Thymus (tissue), 11 donors: ENCODE measurements around the gene CYP1A2. TPM values are rescaled to one million over a fixed set of nuclear protein-coding genes. Genes with fewer than 3 reads are reported as not detected.
"Not testable (repeated sequence)": the region's sequence is repeated elsewhere in the genome, so short reads cannot be mapped to it uniquely, and the experiment has no call there.

Experiments
- DNase-seq, 9 donors: peaks; one replicate each; pipeline ENCODE4 v3.0.0-alpha.2; 2013; ENCODE audit warnings: low spot score in 9 of 9, low read depth in 6 of 9, missing footprints in 1 of 9
- H3K27ac ChIP-seq, 2 donors: one replicate each; pipeline ENCODE4 v1.5.1; 2013; ENCODE audit warnings: control low read depth in 1 of 2, low read depth in 1 of 2, low read length in 1 of 2, mild to moderate bottlenecking in 1 of 2, moderate library complexity in 1 of 2
- H3K27me3 ChIP-seq, 2 donors: one replicate each; pipeline ENCODE4 v1.5.1; 2013; ENCODE audit warnings: low read length in 1 of 2; ENCODE audit not compliant: control insufficient read depth in 2 of 2, insufficient read depth in 1 of 2
- H3K36me3 ChIP-seq, 2 donors: one replicate each; pipeline ENCODE4 v1.5.1; 2013; ENCODE audit warnings: low read length in 1 of 2, mild to moderate bottlenecking in 1 of 2, moderate library complexity in 1 of 2; ENCODE audit not compliant: control insufficient read depth in 2 of 2, insufficient read depth in 2 of 2
- H3K4me1 ChIP-seq, 2 donors: one replicate each; pipeline ENCODE4 v1.5.1; 2013; ENCODE audit warnings: low read length in 2 of 2; ENCODE audit not compliant: control insufficient read depth in 2 of 2, insufficient read depth in 2 of 2
- H3K4me3 ChIP-seq, 2 donors: one replicate each; pipeline ENCODE4 v1.5.1; 2013; ENCODE audit warnings: low read length in 2 of 2, control low read depth in 1 of 2, mild to moderate bottlenecking in 1 of 2
- H3K9me3 ChIP-seq, 2 donors: one replicate each; pipeline ENCODE4 v1.5.1; 2013; ENCODE audit warnings: low read length in 1 of 2, mild to moderate bottlenecking in 1 of 2; ENCODE audit not compliant: control insufficient read depth in 2 of 2, insufficient read depth in 1 of 2
- WGBS: extraction: QIAGEN DNeasy Blood & Tissue Kit; methylation state at CpG from one replicate; pipeline ENCODE4 v1.1.7; 2013; 5-methylcytosine and 5-hydroxymethylcytosine counted together
- polyA plus RNA-seq: library from polyadenylated mRNA; stranded (reverse); fragments of 200-250 nt; gene quantifications from one replicate; pipeline ENCODE4 v1.2.3, GENCODE V29; 2013
- total RNA-seq: library from RNA; stranded (reverse); fragments of 120-200 nt; gene quantifications from one replicate; pipeline ENCODE4 v1.2.4, GENCODE V29; 2013
- donor health status: healthy.

Gene CYP1A2
- total and polyA plus RNA-seq, 2 donors, result 0.05 TPM; not detected in 1

DNA sequence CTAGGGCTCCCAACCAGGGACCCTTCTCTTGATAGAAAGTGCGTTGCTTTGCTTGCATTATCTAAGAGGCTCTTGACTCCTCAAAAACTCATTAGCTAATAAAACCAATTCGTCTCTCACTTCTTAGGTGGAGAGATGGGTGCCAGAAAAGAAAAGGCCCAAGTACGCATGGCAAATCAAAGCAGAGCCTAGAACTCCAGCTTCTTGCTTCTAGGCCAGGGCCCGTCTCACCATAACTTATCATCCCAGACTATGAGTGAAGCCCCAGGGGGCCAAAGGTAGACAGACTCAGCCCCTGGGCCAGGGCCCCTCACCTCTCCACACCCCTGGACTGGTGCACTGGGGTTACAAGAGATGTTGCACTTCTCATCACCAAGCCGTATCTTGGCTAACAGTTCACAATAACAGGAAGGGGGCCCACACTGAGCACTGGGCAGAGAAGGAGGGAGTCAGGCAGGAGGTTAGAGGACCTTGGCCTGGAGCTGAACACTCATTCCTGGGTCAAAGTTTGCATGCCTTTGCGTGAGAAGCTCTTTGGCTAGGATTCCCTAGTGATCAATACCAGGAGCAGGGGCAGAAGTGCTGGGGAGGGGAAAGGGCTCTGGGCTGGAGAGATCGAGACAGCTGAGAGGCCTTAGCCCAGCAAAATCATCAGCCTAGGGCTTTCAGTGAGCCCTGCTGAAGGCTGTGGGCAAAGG lies 17.9 kb upstream of the CYP1A2 start:
- no peaks in the 10 kb centered on the region for H3K36me3 ChIP-seq
- peaks cover 2 to 8% of the 10 kb centered on the region in 2 donors for H3K4me1 ChIP-seq
- H3K4me3 ChIP-seq, result no peak overlapping the region
- H3K27me3 ChIP-seq, result peaks cover 19 to 41% of the 10 kb centered on the region in 2 donors
- H3K9me3 ChIP-seq, result peaks cover 0 to 7% of the 10 kb centered on the region in 2 donors
- 88% methylated on average over 7 of the region's 7 CpGs for WGBS
- no peak overlapping the region for H3K27ac ChIP-seq
- DNase-seq, result no peak

DNA sequence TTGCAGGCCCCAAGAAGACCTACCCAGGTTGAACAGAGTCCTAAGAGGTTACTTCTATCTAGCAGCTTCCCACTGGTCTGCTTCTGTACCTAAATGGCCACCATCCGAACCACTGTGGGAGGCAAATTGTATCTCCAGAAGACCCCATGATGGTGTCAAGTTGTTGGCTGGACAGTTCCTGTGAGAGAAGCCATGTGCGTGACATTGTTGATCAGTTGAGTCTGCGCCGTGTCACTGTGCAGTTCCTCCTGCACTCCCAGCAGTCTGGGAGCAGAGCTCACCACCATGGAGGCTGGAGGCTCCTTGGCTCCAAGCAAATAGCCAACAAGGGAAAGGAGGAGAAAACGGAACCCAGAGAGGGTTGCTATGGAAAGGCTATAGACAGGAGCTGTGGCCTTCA lies 15.8 kb upstream of the CYP1A2 start:
- H3K4me3 ChIP-seq, result no peak overlapping the region
- no peak for DNase-seq
- peaks cover 0 to 20% of the 10 kb centered on the region in 2 donors for H3K27me3 ChIP-seq
- H3K9me3 ChIP-seq, result peaks cover 0 to 3% of the 10 kb centered on the region in 2 donors
- no peak overlapping the region for H3K27ac ChIP-seq
- no peaks in the 10 kb centered on the region for H3K4me1 ChIP-seq
- H3K36me3 ChIP-seq, result no peaks in the 10 kb centered on the region
- WGBS, result 96% methylated on average over 5 of the region's 5 CpGs

DNA sequence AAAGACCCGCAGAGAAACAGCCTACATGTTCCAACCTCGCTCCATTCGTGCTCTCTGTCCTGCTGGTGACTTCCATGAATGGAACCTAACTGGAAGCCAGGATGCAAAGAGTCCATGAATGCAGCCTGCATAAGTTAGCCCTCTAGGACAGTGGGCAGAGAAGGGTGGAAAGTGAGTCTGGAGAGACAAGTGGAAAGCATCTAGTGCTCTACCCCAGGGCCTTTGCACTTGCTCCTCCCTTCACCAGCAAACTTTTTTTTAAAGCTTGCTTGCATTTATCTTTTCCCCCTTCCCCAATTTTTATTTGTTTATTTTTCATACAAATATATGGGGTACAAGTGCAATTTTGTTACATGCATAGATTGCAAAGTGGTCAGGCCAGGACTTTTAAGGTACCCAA lies 15.4 kb upstream of the CYP1A2 start:
- no peaks in the 10 kb centered on the region for H3K4me1 ChIP-seq
- peaks cover 0 to 16% of the 10 kb centered on the region in 2 donors for H3K27me3 ChIP-seq
- H3K36me3 ChIP-seq, result no peaks in the 10 kb centered on the region
- H3K27ac ChIP-seq, result no peak overlapping the region
- WGBS, result 97% methylated on average over 3 of the region's 3 CpGs
- no peak for DNase-seq
- no peak overlapping the region for H3K4me3 ChIP-seq
- peaks cover 0 to 3% of the 10 kb centered on the region in 2 donors for H3K9me3 ChIP-seq

GRCh38 chr15:74735305-74735704 lies 13.3 kb upstream of the CYP1A2 start:
- Histone ChIP-seq H3K4me1 (no peaks in the 10 kb centered on the region), H3K9me3 (peaks cover 0 to 3% of the 10 kb centered on the region in 2 donors), H3K36me3 (no peaks in the 10 kb centered on the region), H3K27me3 (peaks cover 0 to 15% of the 10 kb centered on the region in 2 donors), H3K27ac (no peak overlapping the region), H3K4me3 (no peak overlapping the region)
- WGBS, result 94% methylated on average over 3 of the region's 3 CpGs
- DNase-seq, result no peak

DNA sequence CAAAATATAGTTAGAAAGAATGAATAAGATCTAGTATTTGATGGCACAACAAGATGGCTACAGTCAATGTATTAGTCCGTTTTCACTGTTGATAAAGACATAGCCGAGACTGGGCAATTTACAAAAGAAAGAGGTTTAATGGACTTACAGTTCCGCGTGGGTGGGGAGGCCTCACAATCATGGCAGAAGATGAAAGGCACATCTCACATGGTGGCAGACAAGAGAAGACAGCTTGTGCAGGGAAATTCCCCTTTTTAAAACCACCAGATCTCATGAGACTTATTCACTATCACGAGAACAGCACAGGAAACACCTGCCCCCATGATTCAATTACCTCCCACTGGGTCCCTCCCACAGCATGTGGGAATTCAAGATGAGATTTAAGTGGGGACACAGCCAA lies 10.4 kb upstream of the CYP1A2 start:
- H3K36me3 ChIP-seq, H3K4me1 ChIP-seq, H3K27ac ChIP-seq, DNase-seq, H3K27me3 ChIP-seq, H3K4me3 ChIP-seq: not testable (repeated sequence)
- WGBS, result 74% methylated on average over 5 of the region's 5 CpGs
- peaks cover 2 to 11% of the 10 kb centered on the region in 2 donors for H3K9me3 ChIP-seq

DNA sequence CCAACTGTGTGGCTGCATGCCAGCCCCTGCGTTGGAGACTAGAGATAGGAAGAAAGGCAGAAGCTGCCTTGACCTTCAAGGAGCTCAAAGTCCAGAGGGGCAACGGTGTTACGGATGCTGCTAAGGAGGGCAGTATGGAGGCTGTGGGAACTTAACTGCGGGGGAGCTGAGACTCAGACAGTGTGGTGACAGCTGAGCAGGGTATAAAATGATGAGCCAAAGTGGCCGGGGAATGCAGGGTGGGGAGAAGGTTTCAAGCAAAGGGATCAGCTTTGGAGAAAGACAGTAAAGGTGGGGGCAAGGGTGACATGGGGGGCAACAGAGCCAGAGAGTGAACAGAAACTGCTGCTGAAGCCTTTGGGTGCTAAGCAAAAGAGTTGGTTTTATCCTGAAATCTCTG lies 6.2 kb upstream of the CYP1A2 start:
- H3K36me3 ChIP-seq, result no peaks in the 10 kb centered on the region
- H3K4me3 ChIP-seq, result no peak overlapping the region
- no peaks in the 10 kb centered on the region for H3K27me3 ChIP-seq
- DNase-seq, result no peak
- no peak overlapping the region for H3K27ac ChIP-seq
- 94% methylated on average over 5 of the region's 5 CpGs for WGBS
- peaks cover 2 to 7% of the 10 kb centered on the region in 2 donors for H3K9me3 ChIP-seq
- no peaks in the 10 kb centered on the region for H3K4me1 ChIP-seq

DNA sequence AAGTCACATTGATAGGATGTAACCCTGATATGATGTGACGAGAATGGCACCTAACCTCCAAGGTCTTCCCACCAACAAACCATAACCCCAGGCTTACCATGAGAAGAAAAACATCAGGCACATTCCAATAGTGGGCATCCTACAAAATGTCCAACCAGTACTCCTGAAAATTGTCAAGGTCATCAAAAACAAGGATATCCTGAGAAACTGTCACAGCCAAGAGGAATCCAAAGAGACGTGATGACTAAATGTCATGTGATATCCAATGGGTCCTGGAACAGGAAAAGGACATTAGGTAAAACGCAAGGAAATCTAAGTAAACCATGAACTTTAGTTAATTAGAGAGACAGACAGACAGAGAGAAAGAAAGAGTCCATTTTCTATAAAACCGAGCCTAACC lies 2.3 kb upstream of the CYP1A2 start:
- WGBS, result 92% methylated on average over 4 of the region's 4 CpGs
- no peak overlapping the region for H3K27ac ChIP-seq
- no peaks in the 10 kb centered on the region for H3K27me3 ChIP-seq
- no peaks in the 10 kb centered on the region for H3K36me3 ChIP-seq
- H3K4me3 ChIP-seq, result no peak overlapping the region
- DNase-seq, result no peak
- peaks cover 2 to 7% of the 10 kb centered on the region in 2 donors for H3K9me3 ChIP-seq
- no peaks in the 10 kb centered on the region for H3K4me1 ChIP-seq

DNA sequence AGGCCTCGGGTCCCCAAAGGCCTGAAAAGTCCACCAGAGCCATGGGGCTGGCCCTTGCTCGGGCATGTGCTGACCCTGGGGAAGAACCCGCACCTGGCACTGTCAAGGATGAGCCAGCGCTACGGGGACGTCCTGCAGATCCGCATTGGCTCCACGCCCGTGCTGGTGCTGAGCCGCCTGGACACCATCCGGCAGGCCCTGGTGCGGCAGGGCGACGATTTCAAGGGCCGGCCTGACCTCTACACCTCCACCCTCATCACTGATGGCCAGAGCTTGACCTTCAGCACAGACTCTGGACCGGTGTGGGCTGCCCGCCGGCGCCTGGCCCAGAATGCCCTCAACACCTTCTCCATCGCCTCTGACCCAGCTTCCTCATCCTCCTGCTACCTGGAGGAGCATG lies 1.2 kb downstream of the CYP1A2 start:
- no peak for DNase-seq
- Histone ChIP-seq H3K36me3 (no peaks in the 10 kb centered on the region), H3K9me3 (no peaks in the 10 kb centered on the region), H3K27me3 (peaks cover 0 to 3% of the 10 kb centered on the region in 2 donors), H3K4me3 (no peak overlapping the region), H3K4me1 (no peaks in the 10 kb centered on the region), H3K27ac (no peak overlapping the region)
- WGBS, result 96% methylated on average over 20 of the region's 20 CpGs

GRCh38 chr15:74750751-74751150 lies 2.1 kb downstream of the CYP1A2 start:
- DNase-seq, result no peak
- H3K4me1 ChIP-seq, result no peaks in the 10 kb centered on the region
- 64% methylated on average over 2 of the region's 2 CpGs for WGBS
- H3K4me3 ChIP-seq, result no peak overlapping the region
- H3K27me3 ChIP-seq, result peaks cover 0 to 4% of the 10 kb centered on the region in 2 donors
- H3K9me3 ChIP-seq, result no peaks in the 10 kb centered on the region
- H3K27ac ChIP-seq, result no peak overlapping the region
- H3K36me3 ChIP-seq, result no peaks in the 10 kb centered on the region
